ENCODE data around the gene SLC4A5.

The SLC4A5 gene

DNA sequence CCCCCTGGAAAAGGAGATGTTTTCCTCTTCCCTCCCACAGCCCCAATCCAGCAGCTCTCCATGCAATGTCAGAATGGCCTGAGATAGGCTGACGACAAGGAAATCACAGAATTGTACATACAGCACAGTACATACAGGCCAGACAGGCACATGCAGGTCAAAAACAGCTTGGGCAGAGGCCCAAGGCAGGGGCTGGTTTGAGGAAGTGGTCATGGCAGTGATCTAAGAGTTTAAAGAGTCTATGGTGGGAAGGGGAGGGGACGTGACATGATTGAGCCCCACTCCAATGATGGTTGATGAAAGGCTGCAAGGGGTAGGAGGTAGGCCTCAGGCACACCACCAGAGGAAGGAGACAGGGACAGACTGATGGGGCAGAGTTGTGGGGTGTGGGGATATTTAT, 32.6 kb upstream of the SLC4A5 start:
- Histone ChIP-seq H3K27ac (no peak overlapping the region), H3K4me2 (no peak overlapping the region), H3K4me1 (ENCODE audit: low read depth, poor library complexity, severe bottlenecking) (no peaks in the 10 kb centered on the region), H2AFZ (ENCODE audit: low read depth) (no peak overlapping the region), H3K27me3 (ENCODE audit: insufficient read depth, low read depth) (no peaks in the 10 kb centered on the region), H3K9ac (no peak overlapping the region), H4K20me1 (ENCODE audit: insufficient read depth) (no peaks in the 10 kb centered on the region), H3K36me3 (ENCODE audit: insufficient read depth) (0 out of 2 replicates have a peak, but pooled peaks cover 5% of the 10 kb centered on the region), H3K79me2 (ENCODE audit: insufficient read depth, low read depth) (no peaks in the 10 kb centered on the region), H3K4me3 (IDR thresholded peaks at IDR 0.05; ENCODE audit: insufficient read depth, low read depth, low read length) (no peak overlapping the region)
- no peak for TF ChIP-seq CTCF (conservative IDR thresholded peaks at IDR 0.05; ENCODE audit: low read depth, low read length)

- Histone ChIP-seq H3K27me3 (ENCODE audit: insufficient read depth, low read depth) (no peaks in the 10 kb centered on the region), H3K4me3 (IDR thresholded peaks at IDR 0.05; ENCODE audit: insufficient read depth, low read depth, low read length) (no peak overlapping the region), H3K36me3 (ENCODE audit: insufficient read depth) (peaks cover 5% of the 10 kb centered on the region; the same call in 1 of the 2 replicates), H4K20me1 (ENCODE audit: insufficient read depth) (no peaks in the 10 kb centered on the region), H3K4me2 (no peak overlapping the region), H2AFZ (ENCODE audit: low read depth) (no peak overlapping the region), H3K79me2 (ENCODE audit: insufficient read depth, low read depth) (no peaks in the 10 kb centered on the region), H3K27ac (no peak overlapping the region), H3K9ac (no peak overlapping the region), H3K4me1 (ENCODE audit: low read depth, poor library complexity, severe bottlenecking) (no peaks in the 10 kb centered on the region)
- no peak for TF ChIP-seq CTCF (conservative IDR thresholded peaks at IDR 0.05; ENCODE audit: low read depth, low read length)
These were observed 31.4 kb upstream of the SLC4A5 start for GRCh38 chr2:74374509-74375205.

- Histone ChIP-seq H3K27ac (no peak overlapping the region), H3K4me2 (no peak overlapping the region), H3K4me1 (ENCODE audit: low read depth, poor library complexity, severe bottlenecking) (no peaks in the 10 kb centered on the region), H4K20me1 (ENCODE audit: insufficient read depth) (no peaks in the 10 kb centered on the region), H2AFZ (ENCODE audit: low read depth) (no peak overlapping the region), H3K27me3 (ENCODE audit: insufficient read depth, low read depth) (no peaks in the 10 kb centered on the region), H3K79me2 (ENCODE audit: insufficient read depth, low read depth) (no peaks in the 10 kb centered on the region), H3K9ac (no peak overlapping the region), H3K4me3 (IDR thresholded peaks at IDR 0.05; ENCODE audit: insufficient read depth, low read depth, low read length) (no peak overlapping the region), H3K36me3 (ENCODE audit: insufficient read depth) (peaks cover 10% of the 10 kb centered on the region; the same call in 1 of the 2 replicates)
- no peak for TF ChIP-seq CTCF (conservative IDR thresholded peaks at IDR 0.05; ENCODE audit: low read depth, low read length)
These were observed 30.8 kb upstream of the SLC4A5 start for GRCh38 chr2:74373985-74374384.

- TF ChIP-seq CTCF (conservative IDR thresholded peaks at IDR 0.05; ENCODE audit: low read depth, low read length), result no peak
- Histone ChIP-seq H4K20me1 (ENCODE audit: insufficient read depth) (no peaks in the 10 kb centered on the region), H3K4me1 (ENCODE audit: low read depth, poor library complexity, severe bottlenecking) (no peaks in the 10 kb centered on the region), H2AFZ (ENCODE audit: low read depth) (no peak overlapping the region), H3K27ac (no peak overlapping the region), H3K4me2 (no peak overlapping the region), H3K79me2 (ENCODE audit: insufficient read depth, low read depth) (no peaks in the 10 kb centered on the region), H3K4me3 (IDR thresholded peaks at IDR 0.05; ENCODE audit: insufficient read depth, low read depth, low read length) (no peak overlapping the region), H3K36me3 (ENCODE audit: insufficient read depth) (peaks cover 10% of the 10 kb centered on the region; the same call in 1 of the 2 replicates), H3K27me3 (ENCODE audit: insufficient read depth, low read depth) (no peaks in the 10 kb centered on the region), H3K9ac (no peak overlapping the region)
These were observed 30.0 kb upstream of the SLC4A5 start for GRCh38 chr2:74373221-74373676.
